Natural killer cell (primary cell): ENCODE measurements around the gene RAD51B. TPM values are rescaled to one million over a fixed set of nuclear protein-coding genes. Genes with fewer than 3 reads are reported as not detected.

Experiments used
- ATAC-seq, 3 donors: fragments of 150-1000 bp in 2 of 3; fragments of 200-7000 bp in 1 of 3; cut with Tn5 transposase; 1 replicate in 1 of 3; 2 replicates in 2 of 3; pipeline ENCODE4 v1.10.0; 2021; ENCODE audit warnings: mild to moderate bottlenecking in 2 of 3, moderate library complexity in 2 of 3
- DNase-seq, 2 donors: peaks; one replicate each; pipeline versions ENCODE4 v3.0.0 to v3.0.0-alpha.2; 2013 to 2021; ENCODE audit warnings: mixed read lengths in 1 of 2
- H3K27ac ChIP-seq: one replicate; pipeline ENCODE4 v1.5.1; 2013; ENCODE audit warnings: mild to moderate bottlenecking, low read length
- H3K27me3 ChIP-seq: one replicate; pipeline ENCODE4 v1.6.1; 2013; ENCODE audit warnings: low read length; ENCODE audit not compliant: control insufficient read depth, insufficient read depth
- H3K36me3 ChIP-seq: one replicate; pipeline ENCODE4 v1.6.1; 2013; ENCODE audit warnings: low read length; ENCODE audit not compliant: control insufficient read depth, insufficient read depth
- H3K4me1 ChIP-seq: one replicate; pipeline ENCODE4 v1.6.1; 2013; ENCODE audit warnings: low read length; ENCODE audit not compliant: control insufficient read depth, insufficient read depth
- H3K4me3 ChIP-seq: one replicate; pipeline ENCODE4 v1.5.1; 2013; ENCODE audit warnings: low read length
- H3K9me3 ChIP-seq: one replicate; pipeline ENCODE4 v1.6.1; 2013; ENCODE audit warnings: low read length; ENCODE audit not compliant: control insufficient read depth, insufficient read depth
- H3K27ac Mint-ChIP-seq, 2 donors: one replicate each; pipeline ENCODE4 v1.8.0; 2022; ENCODE audit warnings: mild to moderate bottlenecking in 2 of 2, mixed read lengths in 2 of 2, moderate library complexity in 1 of 2
- H3K27me3 Mint-ChIP-seq, 2 donors: one replicate each; pipeline ENCODE4 v1.8.0; 2022; ENCODE audit warnings: low read depth in 2 of 2, mixed read lengths in 2 of 2
- H3K36me3 Mint-ChIP-seq: one replicate; pipeline ENCODE4 v1.8.0; 2022; ENCODE audit warnings: mixed read lengths
- H3K4me1 Mint-ChIP-seq, 2 donors: one replicate each; pipeline ENCODE4 v1.8.0; 2022; ENCODE audit warnings: mixed read lengths in 2 of 2
- H3K4me3 Mint-ChIP-seq: one replicate; pipeline ENCODE4 v1.8.0; 2022; ENCODE audit warnings: mild to moderate bottlenecking, moderate library complexity, mixed read lengths
- H3K9me3 Mint-ChIP-seq, 2 donors: one replicate each; pipeline ENCODE4 v1.8.0; 2022; ENCODE audit warnings: mixed read lengths in 2 of 2
- CTCF ChIP-seq: fragments of 200-600 bp; IDR thresholded peaks from one replicate; pipeline ENCODE4 v1.8.0; 2022; ENCODE audit warnings: antibody characterized with exemption
- WGBS: methylation state at CpG from one replicate; pipeline ENCODE4 v1.1.7; 2013; ENCODE audit warnings: missing lambda C conversion rate; ENCODE audit not compliant: insufficient coverage; 5-methylcytosine and 5-hydroxymethylcytosine counted together
- intact Hi-C: fragments of 100-400 bp; cut with micrococcal nuclease; formaldehyde crosslinking; loops from one replicate; pipeline ENCODE4 v1.14.2; 2022
- total RNA-seq, 4 donors: library from RNA; stranded (reverse); fragments of 120-200 nt in 1 of 4; gene quantifications; one replicate each; pipeline versions ENCODE4 v1.2.3 to v1.2.4, GENCODE V29; 2013 to 2022

The RAD51B gene
- total RNA-seq, 3 donors from 2014 or later (not counting 1 experiment from before 2014, with no cell fraction given) = 28.1 to 37.6 (median 28.6) TPM

GRCh38 chr14:68340262-68340661, 520.7 kb downstream of the RAD51B start:
- Mint-ChIP-seq H3K27me3 (no peaks in the 10 kb centered on the region), H3K4me1 (peaks cover 35 to 37% of the 10 kb centered on the region in 2 donors), H3K27ac (peak overlapping the region in 1 of 2 donors; percentile 36), H3K9me3 (peaks cover 0 to 2% of the 10 kb centered on the region in 2 donors), H3K4me3 (no peak overlapping the region), H3K36me3 (no peaks in the 10 kb centered on the region)
- intact Hi-C loops = no loop called here
- Histone ChIP-seq H3K27ac (no peak overlapping the region), H3K4me1 (peaks cover 4% of the 10 kb centered on the region), H3K27me3 (no peaks in the 10 kb centered on the region), H3K9me3 (peaks cover under 1% of the 10 kb centered on the region), H3K4me3 (no peak overlapping the region), H3K36me3 (no peaks in the 10 kb centered on the region)
- WGBS = 100% methylated on average over 1 of the region's 1 CpG
- ATAC-seq = no peak
- DNase-seq = no peak
- no peak for TF ChIP-seq CTCF

- H3K27ac Mint-ChIP-seq = peak overlapping the region; percentile 7 to 57
- no peak for DNase-seq
- WGBS = 89% methylated on average over 4 of the region's 4 CpGs
These were observed 522.0 kb downstream of the RAD51B start for GRCh38 chr14:68341411-68342212.

GRCh38 chr14:68342216-68342763, 522.7 kb downstream of the RAD51B start:
- no peak overlapping the region for H3K4me3 ChIP-seq
- no peaks in the 10 kb centered on the region for H3K36me3 ChIP-seq
- Mint-ChIP-seq H3K36me3 (no peaks in the 10 kb centered on the region), H3K27me3 (no peaks in the 10 kb centered on the region), H3K4me3 (no peak overlapping the region), H3K9me3 (peaks cover 0 to 2% of the 10 kb centered on the region in 2 donors), H3K4me1 (peaks cover 28 to 36% of the 10 kb centered on the region in 2 donors), H3K27ac (peak overlapping the region; percentile 7 to 57)
- ATAC-seq = no peak
- H3K4me1 ChIP-seq = peaks cover 4% of the 10 kb centered on the region
- H3K27ac ChIP-seq = no peak overlapping the region
- no peak for TF ChIP-seq CTCF
- H3K27me3 ChIP-seq = no peaks in the 10 kb centered on the region
- peaks cover 4% of the 10 kb centered on the region for H3K9me3 ChIP-seq
- intact Hi-C loops = no loop called here
- WGBS = 95% methylated on average over 3 of the region's 3 CpGs
- no peak for DNase-seq

More at GRCh38 chr14:68341411-68342212, 522.0 kb downstream of the RAD51B start:
- Histone ChIP-seq H3K4me3 (no peak overlapping the region), H3K36me3 (no peaks in the 10 kb centered on the region), H3K27ac (no peak overlapping the region), H3K4me1 (peaks cover 4% of the 10 kb centered on the region), H3K9me3 (peaks cover 4% of the 10 kb centered on the region), H3K27me3 (no peaks in the 10 kb centered on the region)
- ATAC-seq = peak in 1 of 3 donors; percentile 30
- H3K9me3 Mint-ChIP-seq = peaks cover 0 to 2% of the 10 kb centered on the region in 2 donors
- TF ChIP-seq CTCF = no peak
- H3K4me3 Mint-ChIP-seq = no peak overlapping the region
- intact Hi-C loops = no loop called here
- H3K4me1 Mint-ChIP-seq = peaks cover 32 to 40% of the 10 kb centered on the region in 2 donors
- no peaks in the 10 kb centered on the region for H3K36me3 Mint-ChIP-seq
- H3K27me3 Mint-ChIP-seq = no peaks in the 10 kb centered on the region
